A673 (cell line): ENCODE results near the gene PLCG1. TPM values are rescaled to one million over a fixed set of nuclear protein-coding genes. Genes with fewer than 3 reads are reported as not detected.

Experiments used
- BruUV-seq: library from RNA; stranded (reverse); fragments of 400-500 nt; replicated peaks from 2 replicates; lab custom pipeline; 2021; lab: Mats Ljungman, UMichigan
- CTCF ChIA-PET: fragments of 300-600 bp; sonication (Branson Sonifier 250); formaldehyde crosslinking; loops from one replicate; lab custom pipeline; 2022; ENCODE audit warnings: antibody characterized with exemption; lab: Charles Lee
- POLR2A ChIA-PET: fragments of 300-600 bp; sonication (Branson Sonifier 250); formaldehyde crosslinking; loops from one replicate; lab custom pipeline; 2022; ENCODE audit warnings: antibody characterized with exemption; ENCODE audit not compliant: low non-redundant PET; lab: Charles Lee
- DNase-seq: peaks from one replicate; pipeline ENCODE4 v3.0.0-alpha.2; 2015; ENCODE audit warnings: low spot score
- H3K27ac ChIP-seq: fragments of 200-600 bp; sonication (generic); 2 replicates; pipeline ENCODE4 v1.5.1; 2016; ENCODE audit warnings: mixed run types, low read depth, mild to moderate bottlenecking, mixed read lengths, antibody characterized with exemption, low read length; ENCODE audit not compliant: poor library complexity, severe bottlenecking
- H3K27me3 ChIP-seq: fragments of 200-600 bp; sonication (generic); replicated peaks from 2 replicates; pipeline ENCODE4 v1.6.1; 2017; ENCODE audit warnings: mixed run types, low read depth, mild to moderate bottlenecking, mixed read lengths, antibody characterized with exemption, low read length; ENCODE audit not compliant: insufficient read depth, poor library complexity
- H3K36me3 ChIP-seq: fragments of 200-600 bp; sonication (generic); 2 replicates; pipeline ENCODE4 v1.6.1; 2016; ENCODE audit warnings: mixed run types, mild to moderate bottlenecking, mixed read lengths, antibody characterized with exemption, low read length; ENCODE audit not compliant: insufficient read depth, poor library complexity, severe bottlenecking
- H3K4me1 ChIP-seq: fragments of 200-600 bp; sonication (generic); 2 replicates; pipeline ENCODE4 v1.6.1; 2017; ENCODE audit warnings: mixed run types, mild to moderate bottlenecking, mixed read lengths, antibody characterized with exemption, low read length; ENCODE audit not compliant: insufficient read depth, poor library complexity, severe bottlenecking
- H3K4me3 ChIP-seq: fragments of 200-600 bp; sonication (generic); 2 replicates; pipeline ENCODE4 v1.5.1; 2016; ENCODE audit warnings: low read depth, mixed run types, mild to moderate bottlenecking, mixed read lengths, low read length; ENCODE audit not compliant: poor library complexity, severe bottlenecking
- H3K9me3 ChIP-seq: fragments of 200-600 bp; sonication (generic); 2 replicates; pipeline ENCODE4 v1.6.1; 2016; ENCODE audit warnings: mixed run types, low read depth, mild to moderate bottlenecking, mixed read lengths, antibody characterized with exemption, low read length; ENCODE audit not compliant: poor library complexity, severe bottlenecking
- CTCF ChIP-seq: fragments of 300-800, 200-600 bp; sonication (generic); conservative IDR thresholded peaks from 2 replicates; pipeline ENCODE4 v1.5.1; 2017; ENCODE audit warnings: low read depth, mild to moderate bottlenecking, antibody characterized with exemption, low read length, moderate library complexity, mixed read lengths
- EZH2 ChIP-seq: fragments of 200-600 bp; sonication (generic); IDR thresholded peaks from 2 replicates; pipeline ENCODE4 v1.6.1; 2017; ENCODE audit warnings: borderline replicate concordance, low read depth, mild to moderate bottlenecking, mixed read lengths, antibody characterized with exemption, low read length; ENCODE audit not compliant: poor library complexity, severe bottlenecking
- intact Hi-C: fragments of 100-400 bp; cut with micrococcal nuclease; formaldehyde crosslinking; loops from one replicate; pipeline ENCODE4 v1.10.0; 2022; ENCODE audit not compliant: unreplicated experiment
- total RNA-seq: library from RNA; stranded (reverse); gene quantifications from 2 replicates; pipeline ENCODE4 v1.2.3, GENCODE V29; 2021

The PLCG1 gene
- total RNA-seq, 1 experiment from 2014 or later = 146 TPM

- no peak overlapping the region for H3K27ac ChIP-seq
- CTCF ChIA-PET = no interaction called here
Observed at GRCh38 chr20:41161886-41162285, 24.5 kb downstream of the PLCG1 start.

GRCh38 chr20:41162396-41162795 lies 25.1 kb downstream of the PLCG1 start:
- intact Hi-C loops = no loop called here
- Histone ChIP-seq H3K4me1 (no peaks in the 10 kb centered on the region), H3K27ac (no peak overlapping the region), H3K4me3 (no peak overlapping the region), H3K9me3 (no peaks in the 10 kb centered on the region), H3K36me3 (peaks cover 62% of the 10 kb centered on the region), H3K27me3 (no peaks in the 10 kb centered on the region)
- no peak for DNase-seq
- POLR2A ChIA-PET = no interaction called here
- BruUV-seq = no TSS peak
- CTCF ChIA-PET = no interaction called here
- TF ChIP-seq CTCF (no peak), EZH2 (no peak)

More at GRCh38 chr20:41161886-41162285, 24.5 kb downstream of the PLCG1 start:
- DNase-seq = no peak
- Histone ChIP-seq H3K27me3 (no peaks in the 10 kb centered on the region), H3K9me3 (no peaks in the 10 kb centered on the region), H3K4me1 (no peaks in the 10 kb centered on the region), H3K4me3 (no peak overlapping the region), H3K36me3 (peaks cover 57% of the 10 kb centered on the region)
- POLR2A ChIA-PET = no interaction called here
- intact Hi-C loops = no loop called here
- TF ChIP-seq CTCF (no peak), EZH2 (no peak)
- no TSS peak for BruUV-seq

- Histone ChIP-seq H3K27ac (no peak overlapping the region), H3K27me3 (no peaks in the 10 kb centered on the region), H3K9me3 (no peaks in the 10 kb centered on the region), H3K4me1 (no peaks in the 10 kb centered on the region), H3K4me3 (no peak overlapping the region), H3K36me3 (peaks cover 76% of the 10 kb centered on the region)
- ChIA-PET POLR2A (no interaction called here), CTCF (no interaction called here)
- no peak for DNase-seq
- BruUV-seq = no TSS peak
- intact Hi-C loops = no loop called here
- TF ChIP-seq EZH2 (no peak), CTCF (no peak)
Observed at GRCh38 chr20:41163821-41164220, 26.5 kb downstream of the PLCG1 start.
